SH-SY5Y (cell line): ENCODE data around the gene ACR.

Source experiments
- GATA2 ChIP-seq: IDR thresholded peaks from 2 replicates; pipeline ENCODE4 v1.6.1; 2011; ENCODE audit warnings: mild to moderate bottlenecking, low read depth, low read length
- GATA3 ChIP-seq: IDR thresholded peaks from 2 replicates; pipeline ENCODE4 v1.6.1; 2011; ENCODE audit warnings: low read depth, mild to moderate bottlenecking, low read length, moderate library complexity

Gene ACR

DNA sequence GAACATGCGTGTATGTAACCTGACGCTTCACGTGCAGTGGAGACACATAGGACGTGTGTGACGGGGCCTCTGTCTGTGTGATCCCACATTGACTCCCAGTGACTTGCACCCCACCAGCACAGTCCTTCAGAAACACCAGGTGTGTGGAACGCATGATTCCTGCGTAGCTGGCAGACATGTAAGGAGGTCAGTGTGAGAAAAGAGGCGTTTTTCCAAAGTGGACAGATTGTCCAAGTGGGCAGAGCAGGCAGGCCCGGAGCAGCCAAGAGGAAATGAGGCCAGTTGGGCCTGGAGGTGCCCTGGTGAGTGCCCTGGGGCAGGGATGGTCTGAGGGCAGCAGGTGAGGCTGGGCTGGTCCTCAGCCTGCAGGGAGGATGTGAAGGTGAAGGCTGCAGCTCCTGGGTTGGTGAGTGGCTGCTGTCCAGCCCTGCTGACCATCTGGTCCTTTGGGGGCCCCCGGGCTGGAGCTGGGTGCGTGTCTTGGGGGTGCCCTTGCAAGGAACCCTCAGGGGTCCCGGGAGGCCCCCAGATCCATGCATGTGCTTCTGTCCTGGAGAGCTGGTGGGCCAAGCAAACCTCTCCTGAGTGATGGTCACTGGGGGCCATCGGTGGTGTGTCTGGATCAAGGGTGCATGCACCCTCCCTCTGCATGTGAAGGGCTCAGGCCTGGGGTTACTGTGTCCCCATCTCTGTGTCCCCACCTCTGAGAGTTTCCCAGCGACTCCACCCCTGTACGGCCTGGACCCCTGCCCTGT lies 38.8 kb upstream of the ACR start:
- TF ChIP-seq GATA3 (no peak), GATA2 (no peak)

DNA sequence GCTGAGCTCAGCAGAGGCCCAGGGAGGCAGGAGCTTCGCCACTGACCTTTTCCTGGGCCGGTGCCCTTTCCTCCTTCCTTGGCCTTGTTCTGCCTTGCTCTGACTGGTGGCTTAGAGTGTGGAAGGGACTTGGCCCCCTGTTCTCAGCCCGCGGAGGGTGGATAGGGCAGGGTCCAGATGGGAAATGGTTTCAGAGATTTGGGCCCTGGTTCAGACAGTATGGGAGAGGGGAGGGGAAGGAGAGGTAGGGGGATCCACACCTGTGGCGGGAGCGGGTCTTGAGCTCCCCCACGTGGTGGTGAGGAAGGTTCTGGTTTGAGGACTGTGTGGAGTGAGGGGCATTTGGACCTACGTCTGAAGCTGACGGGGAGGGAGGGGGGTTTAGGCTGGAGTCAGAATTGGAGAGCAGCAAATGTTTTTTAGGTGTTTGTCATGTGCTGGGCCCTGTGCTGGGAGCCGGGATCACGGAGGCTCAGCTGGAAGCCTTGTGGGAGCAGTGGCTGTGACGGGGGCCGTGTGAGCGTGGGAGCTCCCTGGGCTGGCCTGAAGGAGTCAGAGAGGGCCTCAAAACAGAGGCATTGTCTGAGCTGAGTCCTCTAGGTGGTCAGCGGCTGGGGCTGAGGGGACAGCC lies 38.1 kb upstream of the ACR start:
- TF ChIP-seq GATA3 (no peak), GATA2 (no peak)

DNA sequence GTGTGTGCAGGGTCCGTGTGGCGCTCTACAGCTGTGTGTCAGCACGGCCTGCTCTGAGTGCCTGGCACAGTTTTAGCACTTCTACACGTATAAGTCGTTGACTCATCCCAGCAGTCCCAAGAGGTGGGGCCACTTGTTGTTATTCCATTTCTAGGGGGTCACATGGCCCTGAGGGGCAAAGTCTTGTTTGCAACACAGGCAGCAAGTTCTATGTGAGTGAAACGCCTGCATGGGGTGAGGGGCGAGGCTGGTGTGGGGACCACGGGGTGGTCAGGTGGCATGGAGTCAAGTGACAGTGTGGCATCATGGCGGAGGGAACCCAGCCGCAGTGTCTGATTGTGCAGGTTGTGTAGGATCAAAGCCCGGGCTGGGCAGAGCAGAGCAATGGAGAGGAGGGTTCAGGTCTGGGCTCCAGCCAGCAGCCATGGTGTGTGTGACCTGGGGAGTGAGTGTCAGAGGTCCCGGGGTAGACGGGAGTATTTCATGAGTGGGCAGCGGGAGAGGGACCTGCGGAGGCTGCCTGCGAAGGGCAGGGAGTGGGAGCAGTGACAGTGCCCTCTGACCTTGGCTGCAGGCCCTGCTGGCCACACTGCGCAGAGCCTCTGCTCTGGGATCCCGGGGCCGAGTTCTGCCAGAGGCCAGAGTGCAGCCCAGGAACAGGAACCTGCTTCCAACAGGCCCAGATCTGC lies 37.5 kb upstream of the ACR start:
- TF ChIP-seq GATA3, result no peak
- TF ChIP-seq GATA2, result no peak

DNA sequence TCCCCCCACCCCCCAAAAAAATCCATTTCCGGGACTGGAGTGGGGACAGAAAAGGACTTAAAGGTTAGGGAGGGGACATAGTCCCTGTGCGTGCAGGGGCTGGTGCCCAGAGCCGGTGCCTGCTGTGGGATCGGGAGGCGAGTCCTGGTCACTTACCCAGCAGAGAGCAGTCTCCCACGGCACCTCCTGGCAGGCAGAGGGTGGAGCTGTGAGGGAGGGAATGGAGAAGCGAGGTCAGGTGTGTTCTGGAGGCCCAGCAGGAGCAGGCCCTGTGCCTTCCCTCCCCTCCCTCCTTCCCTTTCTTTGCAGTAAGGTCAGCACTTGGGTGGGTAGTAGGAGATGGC lies 37.0 kb upstream of the ACR start:
- TF ChIP-seq GATA3 (no peak), GATA2 (no peak)

DNA sequence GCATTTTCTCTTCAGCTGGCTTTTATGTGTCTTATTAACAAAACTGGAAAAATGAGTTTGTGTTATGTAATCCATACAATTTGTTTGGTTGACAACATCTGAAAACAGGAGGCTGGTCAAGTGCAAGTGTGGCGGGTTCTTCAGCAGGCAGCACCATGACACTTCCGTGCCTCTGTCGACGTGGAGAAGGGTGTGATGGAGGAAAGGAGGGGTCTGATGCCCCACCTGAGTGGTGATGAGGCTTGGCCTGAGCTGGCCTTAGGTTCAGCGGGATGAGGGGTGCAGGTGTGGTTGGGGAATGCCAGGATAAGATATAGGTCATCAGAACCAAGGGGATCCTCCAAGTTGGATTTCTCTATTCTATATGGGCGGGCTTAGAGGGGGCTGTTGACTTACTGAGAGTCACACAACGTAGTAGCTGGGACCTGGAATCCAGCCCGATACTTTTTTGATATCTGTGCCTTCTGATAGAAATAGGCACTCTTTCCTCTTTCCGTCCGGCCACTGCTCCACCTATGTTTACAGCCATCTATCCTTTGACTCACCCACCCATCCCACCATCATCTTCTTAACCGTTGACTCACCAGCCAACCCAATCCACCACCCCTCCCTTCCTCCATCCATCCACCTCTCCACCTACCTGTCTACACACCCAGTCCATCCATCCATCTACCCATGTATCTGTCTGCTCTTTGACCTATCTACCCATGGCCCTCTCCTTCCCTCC lies 36.4 kb upstream of the ACR start:
- TF ChIP-seq GATA3 (no peak), GATA2 (no peak)

DNA sequence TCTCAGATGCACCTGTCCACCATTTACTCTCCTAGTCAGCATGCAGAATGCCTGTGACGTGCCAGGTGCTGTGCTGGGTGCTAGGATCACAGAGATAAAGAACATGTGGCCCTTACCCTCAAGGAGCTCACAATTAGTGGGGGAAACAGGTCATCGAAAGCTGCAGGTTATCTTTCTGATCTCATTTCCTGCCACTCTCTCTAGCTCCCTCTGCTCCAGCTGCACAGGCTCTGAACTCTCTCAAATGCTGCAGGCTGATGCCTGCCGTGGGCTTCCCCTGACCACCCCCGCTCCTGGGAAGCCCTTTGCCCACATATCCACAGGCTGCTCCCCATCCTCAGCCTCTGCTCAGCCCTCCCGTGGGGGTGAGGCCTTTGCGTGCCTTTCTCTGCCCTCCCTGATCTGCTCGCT lies 35.7 kb upstream of the ACR start:
- TF ChIP-seq GATA2 (peak; percentile 88), GATA3 (no peak)

DNA sequence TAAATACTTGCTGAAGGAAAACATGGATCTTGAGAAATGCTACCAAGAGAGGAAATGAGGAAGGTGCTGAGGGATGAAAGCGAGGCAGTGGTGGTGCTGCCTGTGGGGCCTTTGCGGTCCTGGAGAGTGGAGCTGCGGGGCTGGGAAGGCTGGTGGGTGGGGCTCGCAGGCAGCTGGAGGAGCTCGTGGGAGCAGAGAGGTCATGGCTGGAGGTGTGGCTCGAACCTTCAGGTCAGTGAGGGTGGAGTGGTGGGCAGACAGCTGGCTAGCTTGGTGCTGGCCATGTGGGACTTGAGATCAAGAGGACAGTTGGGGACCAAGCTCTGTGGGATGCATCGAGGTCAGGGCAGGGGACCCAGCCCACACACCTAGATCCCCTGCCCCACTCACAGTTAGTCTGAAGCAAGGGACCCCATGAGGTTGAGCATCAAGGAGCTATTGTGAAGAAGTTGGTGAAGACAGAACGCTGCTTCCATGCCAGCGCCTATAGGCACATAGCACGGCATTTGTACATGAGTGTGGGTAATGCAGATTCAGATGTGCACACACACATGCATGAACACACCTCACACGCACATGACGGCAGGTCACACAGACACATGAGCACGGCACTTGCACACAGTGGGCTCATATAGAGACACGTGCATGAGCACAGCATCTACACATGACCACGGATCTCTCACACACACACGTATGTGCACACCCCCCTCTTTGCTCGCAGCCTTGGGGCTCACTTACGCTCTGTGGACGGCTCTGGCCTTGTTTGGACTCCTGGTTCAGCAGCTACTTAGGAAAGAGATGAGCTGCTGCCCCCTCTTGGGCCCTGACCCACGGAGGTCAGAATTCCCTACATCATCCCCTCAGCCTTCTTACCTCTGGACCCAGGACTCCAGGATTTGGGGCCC lies 34.9 kb upstream of the ACR start:
- no peak for TF ChIP-seq GATA3
- TF ChIP-seq GATA2, result no peak

DNA sequence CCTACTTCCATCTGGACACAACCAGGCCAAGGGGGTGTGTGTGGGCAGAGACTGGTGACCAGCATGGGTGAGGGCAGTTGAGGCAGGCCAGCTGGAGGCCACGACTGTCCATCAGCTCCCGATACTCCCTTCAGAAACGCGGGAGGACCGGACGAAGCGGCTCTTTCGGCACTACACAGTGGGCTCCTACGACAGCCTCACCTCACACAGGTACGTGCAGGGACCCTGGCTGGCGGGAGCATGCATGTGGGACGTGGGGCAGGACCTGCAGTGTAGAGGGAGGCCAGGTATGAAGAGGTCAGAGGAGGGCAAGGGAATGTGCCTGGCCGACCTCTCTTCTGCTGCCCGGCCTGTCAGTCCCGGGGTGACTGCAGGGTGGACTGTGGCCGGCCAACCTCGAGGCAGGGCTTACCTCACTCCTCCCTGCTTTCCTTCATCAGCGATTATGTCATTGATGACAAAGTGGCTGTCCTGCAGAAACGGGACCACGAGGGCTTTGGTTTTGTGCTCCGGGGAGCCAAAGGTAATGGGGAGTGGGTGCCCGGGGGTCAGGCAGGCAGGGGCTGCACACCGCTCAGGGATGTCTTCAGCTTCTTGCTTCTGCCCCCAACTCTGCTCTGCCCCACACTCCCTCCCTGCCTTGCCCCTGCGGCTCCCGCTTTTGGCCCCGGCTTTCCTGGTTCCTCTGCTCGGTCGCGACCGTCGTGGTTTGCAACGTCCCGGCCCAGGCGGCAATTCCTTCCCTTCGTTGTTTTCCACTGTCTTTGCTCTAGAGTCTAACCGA lies 34.1 kb upstream of the ACR start:
- TF ChIP-seq GATA2 (no peak), GATA3 (no peak)

DNA sequence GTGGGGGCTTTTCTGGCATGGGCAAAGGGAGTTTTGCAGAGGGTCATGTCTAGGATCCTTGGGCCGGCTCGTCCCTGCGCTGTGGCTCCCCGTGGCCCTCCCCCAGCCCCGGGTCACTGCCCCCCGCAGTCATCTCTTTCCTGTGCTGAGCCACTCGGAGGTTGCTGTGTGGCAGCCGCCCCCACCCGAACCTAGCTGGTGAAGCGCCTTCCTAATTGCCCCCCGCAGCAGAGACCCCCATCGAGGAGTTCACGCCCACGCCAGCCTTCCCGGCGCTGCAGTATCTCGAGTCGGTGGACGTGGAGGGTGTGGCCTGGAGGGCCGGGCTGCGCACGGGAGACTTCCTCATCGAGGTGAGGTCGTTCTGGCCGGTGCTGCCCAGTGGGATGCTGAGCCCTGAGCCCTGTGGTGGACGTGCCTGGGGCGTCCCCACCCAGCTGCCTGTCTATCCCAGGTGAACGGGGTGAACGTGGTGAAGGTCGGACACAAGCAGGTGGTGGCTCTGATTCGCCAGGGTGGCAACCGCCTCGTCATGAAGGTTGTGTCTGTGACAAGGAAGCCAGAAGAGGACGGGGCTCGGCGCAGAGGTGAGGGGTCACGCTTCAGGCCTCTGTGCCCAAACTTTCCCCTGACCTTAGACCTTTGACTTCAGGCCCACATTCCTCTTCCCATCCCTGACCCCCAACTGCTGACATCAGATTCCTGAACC lies 33.3 kb upstream of the ACR start:
- no peak for TF ChIP-seq GATA2
- TF ChIP-seq GATA3, result no peak

DNA sequence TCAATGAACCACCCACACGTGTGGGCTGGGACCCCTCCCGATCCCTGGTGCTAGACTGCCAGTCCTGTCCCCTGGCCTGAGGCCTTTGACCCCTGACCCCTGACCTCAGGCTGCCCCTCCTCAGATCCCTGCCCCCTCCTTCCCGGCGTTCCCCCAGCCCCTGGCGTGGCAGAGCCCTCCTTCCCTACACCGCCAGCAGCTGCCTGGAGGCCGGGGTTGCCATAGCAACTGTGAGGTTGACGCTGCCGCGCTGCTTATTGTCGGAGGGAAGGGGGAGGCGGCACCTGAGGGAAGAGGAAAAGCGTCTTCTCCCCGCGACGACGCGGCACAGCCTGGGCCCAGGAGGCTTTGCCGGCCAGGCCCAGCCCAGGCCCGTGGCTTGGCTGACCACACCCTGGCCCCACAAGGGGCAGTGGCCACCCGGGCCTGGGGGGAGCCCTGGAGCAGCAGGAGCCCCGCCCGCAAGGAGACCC lies 32.7 kb upstream of the ACR start:
- TF ChIP-seq GATA2 (no peak), GATA3 (no peak)

DNA sequence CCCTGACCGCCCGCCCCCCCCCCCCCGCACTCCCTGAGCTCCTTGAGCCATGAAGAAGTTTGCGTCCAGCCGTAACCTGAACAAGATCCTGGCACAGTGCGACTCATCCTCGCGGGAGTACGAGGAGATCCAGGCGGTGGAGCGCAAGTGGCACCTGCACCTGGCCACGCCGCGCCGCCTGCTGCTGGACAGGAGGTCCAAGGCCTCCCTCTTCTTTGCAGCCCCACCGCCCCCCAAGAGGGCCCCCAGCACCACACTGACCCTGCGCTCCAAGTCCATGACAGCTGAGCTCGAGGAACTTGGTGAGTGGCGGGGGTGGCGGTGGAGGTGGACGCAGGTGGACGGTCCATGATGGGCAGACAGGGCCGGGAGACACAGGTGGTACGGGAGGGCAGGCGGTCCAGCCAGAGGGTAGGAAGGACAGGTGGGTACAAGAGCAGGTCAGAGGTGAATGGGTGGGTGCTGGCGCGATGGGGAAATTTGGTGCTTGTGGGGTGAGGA lies 32.1 kb upstream of the ACR start:
- TF ChIP-seq GATA3 (no peak), GATA2 (no peak)
